ENCODE results near the gene ARHGEF4.
"Not testable (repeated sequence)": the region's sequence is repeated elsewhere in the genome, so short reads cannot be mapped to it uniquely, and the experiment has no call there.

The ARHGEF4 gene

DNA sequence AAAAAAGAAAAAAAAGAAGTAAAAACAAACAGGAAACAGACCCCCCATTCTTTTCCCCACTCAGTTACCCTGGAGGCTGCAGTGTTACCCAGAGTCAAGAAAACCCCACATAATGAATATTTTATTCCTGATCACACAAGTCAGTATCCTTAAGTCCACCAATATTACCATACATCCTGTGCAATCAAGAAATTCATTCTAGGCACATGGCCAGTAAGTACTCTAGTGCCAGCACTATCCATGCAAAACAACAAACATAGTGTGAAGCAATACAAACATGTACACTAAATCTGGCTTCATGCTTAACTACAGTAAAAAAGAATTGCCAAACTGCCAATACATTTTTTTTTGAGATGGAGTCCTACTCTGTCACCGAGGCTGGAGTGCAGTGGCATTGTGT is 145.0 kb downstream of the ARHGEF4 start:
- no peak for DNase-seq

DNA sequence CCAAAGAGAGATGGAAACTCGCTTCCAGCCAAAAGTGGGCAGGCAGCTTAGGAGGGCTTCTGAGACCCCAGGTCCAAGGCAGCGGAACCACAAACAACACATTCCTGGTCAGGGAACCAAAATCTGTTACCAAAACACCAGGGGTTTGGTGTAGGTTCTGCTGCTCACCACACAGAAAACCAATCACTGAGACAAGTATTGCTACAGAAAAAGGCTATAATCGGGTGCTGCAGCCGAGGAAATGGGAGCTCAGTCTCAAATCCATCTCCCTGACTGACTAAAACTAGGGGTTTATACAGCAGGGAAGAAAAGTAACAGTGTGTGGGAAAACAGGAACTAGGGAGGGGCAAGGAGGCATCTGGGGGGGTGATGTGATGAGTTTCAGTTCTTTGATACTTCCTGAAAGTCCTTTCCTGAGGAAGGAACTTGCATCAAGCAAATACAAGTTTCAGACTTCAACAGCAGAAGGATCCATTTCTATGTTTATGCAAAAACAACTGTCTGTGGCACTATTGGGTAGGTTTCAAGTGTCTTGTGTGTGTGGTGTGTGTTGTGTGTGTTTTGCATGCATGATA is 148.6 kb downstream of the ARHGEF4 start:
- no peak for DNase-seq

DNA sequence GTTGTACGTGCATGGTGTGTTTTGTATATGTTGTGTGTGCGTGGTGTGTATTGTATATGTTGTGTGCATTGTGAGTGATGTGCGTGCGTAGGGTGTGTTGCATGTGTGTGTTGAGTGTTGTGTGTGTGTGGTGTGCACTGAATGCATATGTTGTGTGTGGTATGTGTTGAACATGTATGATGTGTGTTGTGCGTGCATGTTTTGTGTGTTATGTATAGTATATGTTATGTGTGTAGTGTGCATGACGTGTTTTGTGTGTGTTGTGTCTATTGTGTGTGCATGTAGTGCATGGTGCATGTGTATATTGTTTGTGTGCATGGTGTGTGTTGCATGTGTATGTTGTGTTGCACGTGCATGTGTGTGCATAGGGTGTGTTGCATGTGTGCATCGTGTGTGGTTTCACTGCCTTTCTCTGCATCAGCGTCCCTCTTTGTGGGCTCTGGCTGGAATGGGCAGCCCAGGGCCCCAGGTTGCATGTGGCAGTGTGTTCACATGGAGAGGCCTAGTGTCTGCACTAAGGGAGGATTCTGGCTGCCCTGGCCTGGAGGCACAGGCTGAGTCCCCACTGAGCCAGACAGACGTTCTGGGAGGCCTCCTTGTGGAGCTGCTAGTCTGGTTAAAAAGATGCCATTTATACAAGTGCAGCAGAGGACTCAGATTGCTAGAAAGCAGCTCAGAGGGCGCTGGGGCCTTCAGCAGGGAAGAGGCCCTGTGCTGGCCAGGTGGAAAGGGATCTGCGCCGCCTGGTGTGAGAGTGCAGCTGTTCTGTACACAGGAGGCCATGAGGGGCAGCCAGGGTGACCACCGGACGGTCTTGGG is 149.3 kb downstream of the ARHGEF4 start:
- no peak for DNase-seq

DNA sequence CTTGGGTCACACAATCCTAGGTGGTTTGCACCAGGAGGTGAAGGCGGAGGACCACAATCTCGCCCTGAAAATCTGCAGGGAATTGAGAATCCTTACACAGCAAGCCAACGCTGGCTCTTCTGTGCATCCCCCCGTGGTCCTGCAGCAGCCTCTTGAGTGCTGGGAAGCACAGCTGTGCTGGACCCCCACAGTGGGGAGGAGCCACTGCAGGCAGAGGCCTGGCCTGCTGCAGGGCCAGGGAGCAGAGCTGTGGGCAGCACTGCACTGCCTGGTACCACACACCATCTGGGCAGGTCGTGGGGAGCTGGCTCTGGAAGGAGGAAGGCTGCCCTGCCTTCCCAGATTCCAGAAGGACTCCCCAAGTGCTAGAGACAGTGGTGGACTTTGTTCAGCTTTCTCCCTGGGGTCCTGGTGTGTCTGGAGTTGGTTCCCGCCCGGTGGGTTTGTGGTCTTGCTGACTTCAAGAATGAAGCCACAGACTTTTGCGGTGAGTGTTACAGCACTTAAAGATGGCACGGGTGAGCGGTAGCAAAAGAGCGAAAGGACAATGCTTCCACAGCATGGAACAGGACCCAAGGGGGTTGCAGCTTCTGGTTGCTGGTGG is 150.3 kb downstream of the ARHGEF4 start:
- no peak for DNase-seq

DNA sequence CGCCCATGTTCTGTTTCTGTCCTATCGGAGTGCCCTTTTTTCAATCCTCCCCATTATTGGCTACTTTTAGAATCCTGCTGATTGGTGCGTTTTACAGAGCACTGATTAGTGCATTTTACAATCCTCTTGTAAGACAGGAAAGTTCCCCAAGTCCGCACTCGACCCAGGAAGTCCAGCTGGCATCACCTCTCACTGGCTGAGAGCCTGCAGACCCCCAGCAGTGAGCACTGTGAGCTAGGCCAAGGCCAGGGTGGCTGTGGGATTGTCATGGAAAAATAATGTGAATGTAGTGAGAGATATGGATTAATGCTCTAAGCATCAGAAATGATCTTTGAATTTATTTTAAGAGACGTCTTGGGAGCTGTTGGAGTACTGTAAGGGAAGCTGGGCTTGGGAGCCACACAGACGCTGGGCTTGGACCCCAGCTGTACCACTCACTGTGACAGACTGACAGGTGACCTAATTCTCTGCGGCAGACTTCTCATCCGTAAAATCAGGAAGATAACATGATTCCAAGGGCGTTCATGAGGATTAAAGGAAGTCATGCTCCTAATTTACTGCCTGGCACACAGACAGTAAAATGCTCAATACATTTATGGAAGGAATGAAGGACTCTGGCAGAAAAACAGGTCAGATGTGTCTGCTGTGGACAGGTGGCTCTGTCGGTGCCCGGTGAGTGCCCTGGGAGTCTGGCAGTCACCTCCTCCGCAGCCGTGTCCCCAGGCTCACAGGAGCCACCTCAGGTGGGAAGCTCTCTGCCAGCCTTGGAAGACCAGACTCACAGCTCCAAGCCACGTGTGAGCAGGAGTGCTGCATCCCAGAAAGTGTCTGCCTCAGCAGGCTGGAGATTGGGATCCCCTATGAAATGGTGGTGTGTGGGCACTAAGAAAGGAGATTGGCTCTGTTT is 151.1 kb downstream of the ARHGEF4 start:
- no peak for DNase-seq

DNA sequence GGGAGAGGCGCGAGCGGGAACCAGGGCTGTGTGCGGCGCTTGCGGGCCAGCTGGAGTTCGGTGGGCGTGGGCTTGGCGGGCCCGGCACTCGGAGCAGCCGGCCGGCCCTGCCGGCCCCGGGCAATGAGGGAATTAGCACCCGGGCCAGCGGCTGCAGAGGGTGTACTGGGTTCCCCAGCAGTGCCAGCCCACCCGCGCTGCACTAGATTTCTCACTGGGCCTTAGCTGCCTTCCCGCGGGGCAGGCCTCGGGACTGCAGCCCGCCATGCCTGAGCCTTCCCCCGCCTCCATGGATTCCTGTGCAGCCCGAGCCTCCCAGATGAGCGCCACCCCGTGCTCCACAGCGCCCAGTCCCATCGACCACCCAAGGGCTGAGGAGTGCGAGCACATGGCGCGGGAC is 154.7 kb downstream of the ARHGEF4 start:
- DNase-seq: not testable (repeated sequence)

DNA sequence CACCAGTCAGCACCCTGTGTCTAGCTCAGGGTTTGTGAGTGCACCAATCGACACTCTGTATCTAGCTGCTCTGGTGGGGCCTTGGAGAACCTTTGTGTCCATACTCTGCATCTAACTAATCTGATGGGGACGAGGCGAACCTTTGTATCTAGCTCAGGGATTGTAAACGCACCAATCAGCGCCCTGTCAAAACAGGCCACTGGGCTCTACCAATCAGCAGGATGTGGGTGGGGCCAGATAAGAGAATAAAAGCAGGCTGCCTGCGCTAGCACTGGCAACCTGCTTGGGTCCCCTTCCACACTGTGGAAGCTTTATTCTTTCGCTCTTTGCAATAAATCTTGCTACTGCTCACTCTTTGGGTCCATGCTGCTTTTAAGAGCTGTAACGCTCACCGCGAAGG is 155.3 kb downstream of the ARHGEF4 start:
- DNase-seq: not testable (repeated sequence)

DNA sequence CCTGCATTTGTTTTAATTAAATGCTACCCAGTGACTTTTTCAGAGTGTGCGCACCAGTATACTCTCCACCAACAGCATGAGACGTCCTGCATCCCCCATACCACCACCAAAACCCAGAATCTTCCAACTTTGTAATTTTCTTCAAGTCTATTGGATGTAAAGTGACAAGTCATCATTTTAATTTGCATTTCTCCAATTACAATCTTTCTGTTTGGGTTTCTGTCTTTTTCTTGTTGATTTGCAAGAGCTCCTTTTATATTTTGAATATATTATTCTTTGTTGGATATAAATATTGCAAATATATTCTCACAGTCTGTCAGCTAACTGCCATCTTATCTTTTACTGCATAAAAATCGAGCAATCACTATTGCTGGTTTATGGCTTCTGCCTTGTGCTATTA is 160.0 kb downstream of the ARHGEF4 start:
- no peak for DNase-seq

DNA sequence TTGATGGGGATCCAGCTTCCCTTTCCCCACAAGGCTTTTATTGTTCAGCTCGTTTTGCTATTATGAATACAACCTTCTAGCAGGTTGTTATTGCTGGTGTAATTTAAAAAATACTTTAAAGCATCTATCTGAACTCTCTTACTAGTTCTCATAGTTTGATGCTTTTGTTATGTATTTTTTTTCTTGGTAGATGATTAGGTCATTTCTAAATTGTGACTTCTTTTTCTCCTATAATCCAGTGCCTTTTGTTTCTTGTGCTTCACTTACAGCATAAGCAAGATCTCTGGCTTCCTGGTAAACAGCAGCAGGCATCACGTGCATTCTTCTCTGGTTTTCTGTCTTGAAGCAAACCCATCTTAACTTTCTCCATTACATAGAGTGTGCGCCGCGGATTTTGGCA is 160.5 kb downstream of the ARHGEF4 start:
- DNase-seq: no peak

DNA sequence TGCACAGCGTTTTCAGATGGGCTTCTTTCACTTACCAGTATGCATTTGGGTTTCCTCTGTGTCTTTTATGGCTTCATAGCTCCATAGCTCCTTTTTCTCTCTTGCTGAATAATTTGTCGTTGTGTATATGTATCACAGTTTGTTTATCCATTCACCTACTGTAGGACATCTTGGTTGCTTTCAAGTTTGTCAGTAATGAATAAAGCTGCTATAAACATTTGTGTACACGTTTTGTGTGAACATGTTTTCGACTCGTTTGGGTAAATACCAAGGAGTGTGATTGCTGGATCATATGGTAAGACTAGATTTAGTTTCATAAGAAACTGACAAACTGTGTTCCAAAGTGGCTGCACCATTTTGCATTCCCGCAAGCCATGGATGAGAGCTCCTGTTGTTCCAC is 161.8 kb downstream of the ARHGEF4 start:
- no peak for DNase-seq

DNA sequence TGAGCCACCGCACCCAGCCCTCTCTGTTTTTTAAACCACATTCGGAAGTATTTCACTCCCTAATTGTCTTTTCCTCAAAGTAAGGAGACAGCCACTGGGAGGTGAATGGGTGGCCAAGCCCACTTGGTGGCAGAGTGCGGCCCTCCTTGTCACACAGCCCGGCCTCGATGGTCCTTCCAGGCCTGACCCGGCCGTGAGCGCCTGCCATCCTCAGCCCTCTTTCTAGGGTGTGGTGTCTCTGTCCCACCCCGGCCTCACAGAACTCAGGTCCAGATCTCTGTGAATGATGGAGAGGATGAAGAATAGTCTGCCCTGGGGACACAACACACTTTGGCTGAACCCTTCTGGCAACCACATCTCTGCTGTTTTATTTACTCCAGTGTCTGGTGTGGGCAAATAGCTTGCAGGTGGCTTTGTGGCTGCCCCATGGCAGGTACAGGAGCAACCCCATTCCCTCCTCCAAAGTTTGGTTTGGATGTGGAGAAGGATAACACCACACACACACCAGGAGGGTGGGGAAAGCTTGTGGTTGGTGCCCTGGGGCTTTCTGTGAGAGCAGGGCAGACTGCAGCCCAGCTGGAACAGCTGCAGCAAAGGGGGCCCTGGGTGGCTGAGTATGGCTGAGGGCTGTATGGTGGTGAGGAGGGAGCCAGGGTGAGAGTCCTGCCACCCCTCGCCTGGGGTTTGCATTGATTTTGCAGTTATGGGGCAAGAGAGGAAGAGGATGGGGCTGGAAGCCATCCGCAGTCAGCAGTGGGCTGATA is 167.9 kb downstream of the ARHGEF4 start:
- no peak for DNase-seq

DNA sequence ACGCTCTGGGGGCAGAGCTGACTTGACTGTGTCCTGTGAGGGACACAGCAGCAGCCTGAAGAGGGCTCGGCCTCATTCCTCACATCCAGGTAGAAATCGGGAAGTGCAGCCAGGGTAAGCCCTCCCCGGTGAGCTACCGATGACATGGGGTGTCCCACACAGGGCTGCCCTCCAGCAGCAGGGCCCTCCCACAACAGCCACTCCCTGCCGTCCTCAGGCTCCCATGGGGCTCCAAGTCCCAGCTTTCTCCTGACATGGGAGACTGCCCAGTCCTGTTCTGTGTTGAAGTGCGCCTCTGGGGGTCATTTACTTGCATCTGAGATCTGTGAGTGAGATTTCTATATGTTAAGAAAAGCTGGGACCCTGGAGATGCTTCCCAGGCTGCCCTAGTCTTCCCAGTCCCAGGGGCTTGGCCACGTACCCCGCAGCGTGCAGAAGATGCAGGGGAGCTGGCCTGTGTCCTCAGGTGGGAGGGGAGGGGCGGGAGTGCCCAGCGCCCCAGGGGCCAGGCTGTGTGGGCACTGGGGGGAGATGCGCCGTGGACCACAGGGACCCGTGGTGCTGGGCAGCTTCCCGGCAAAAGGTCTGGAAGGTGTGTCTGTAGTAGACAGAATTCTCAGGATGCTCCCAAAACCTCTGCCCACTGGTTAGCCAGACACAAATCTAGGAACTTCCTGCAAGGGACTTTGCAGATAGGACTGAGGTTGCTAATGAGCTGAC is 168.7 kb downstream of the ARHGEF4 start:
- no peak for DNase-seq

DNA sequence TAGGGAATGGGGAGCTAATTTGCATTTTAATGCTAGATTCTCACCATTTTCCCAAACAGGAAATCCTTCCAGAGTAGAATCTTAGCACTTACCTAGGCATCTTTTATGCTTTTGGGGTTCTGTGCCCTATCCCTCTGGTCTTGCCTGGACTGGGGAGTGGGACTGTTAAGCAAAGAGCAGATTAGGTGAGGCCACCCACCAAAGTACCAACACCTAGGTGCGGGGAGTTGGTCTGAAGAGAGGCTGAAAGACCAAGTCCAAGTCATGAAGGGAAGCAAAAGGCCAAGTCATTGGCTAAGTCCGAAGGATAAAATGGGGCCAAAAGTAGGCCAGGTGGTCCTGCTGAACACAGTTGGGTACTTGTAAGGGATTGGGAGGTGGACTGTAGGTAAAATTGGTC is 169.8 kb downstream of the ARHGEF4 start:
- no peak for DNase-seq

DNA sequence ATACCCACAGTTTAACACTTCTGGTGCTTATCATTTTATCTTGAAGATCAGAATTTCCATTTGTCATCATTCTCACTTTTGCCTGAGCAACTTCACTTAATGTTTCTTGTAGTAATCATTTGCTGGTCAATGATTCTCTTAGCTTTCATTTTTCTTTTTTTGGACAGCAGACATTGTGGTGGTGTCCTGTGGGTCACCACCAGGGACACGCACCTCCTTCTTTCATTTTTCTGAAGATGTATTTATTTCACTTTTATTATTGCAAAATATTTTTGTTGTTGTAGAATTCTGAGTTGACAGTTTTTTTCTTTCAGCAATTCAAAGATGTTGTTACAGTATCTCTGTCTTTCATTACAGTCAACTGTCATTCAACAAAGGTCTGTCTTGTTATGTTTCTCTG is 172.3 kb downstream of the ARHGEF4 start:
- DNase-seq: no peak

DNA sequence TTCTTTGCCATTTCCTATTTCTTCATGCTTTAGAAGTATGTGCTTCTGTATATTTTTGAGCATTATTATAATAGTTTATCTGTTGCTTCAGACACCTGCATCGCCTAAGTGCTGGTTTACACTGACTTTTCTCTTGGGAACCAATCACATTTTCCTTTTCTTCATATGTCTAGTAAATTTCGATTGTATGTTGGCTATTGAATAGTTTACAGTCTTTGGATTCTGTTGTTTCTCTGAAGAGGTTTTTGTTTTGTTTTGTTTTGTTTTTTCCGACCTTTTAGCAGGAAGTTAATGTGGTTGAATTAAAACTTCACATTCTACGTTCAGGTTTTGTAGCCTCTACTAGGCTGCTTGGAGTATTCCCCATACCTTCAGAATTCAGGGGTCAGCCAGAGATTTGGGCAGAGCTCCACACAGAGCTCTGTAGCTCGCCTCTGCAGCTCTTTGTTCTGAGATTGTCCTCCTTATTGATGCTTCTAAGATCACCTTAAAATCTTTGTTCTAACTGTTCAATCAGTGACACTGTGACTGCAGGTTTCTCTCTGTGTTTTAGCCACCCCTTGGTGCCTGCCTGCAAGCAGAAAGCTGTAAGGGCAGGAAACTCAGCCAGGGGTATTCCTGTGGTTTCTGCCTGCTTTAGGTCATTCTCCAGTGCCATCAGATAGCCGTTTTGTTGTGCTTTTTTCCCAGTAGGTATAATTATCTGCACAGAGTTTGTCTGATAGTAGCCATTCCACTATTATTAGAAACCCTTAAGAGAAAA is 173.2 kb downstream of the ARHGEF4 start:
- DNase-seq: no peak

DNA sequence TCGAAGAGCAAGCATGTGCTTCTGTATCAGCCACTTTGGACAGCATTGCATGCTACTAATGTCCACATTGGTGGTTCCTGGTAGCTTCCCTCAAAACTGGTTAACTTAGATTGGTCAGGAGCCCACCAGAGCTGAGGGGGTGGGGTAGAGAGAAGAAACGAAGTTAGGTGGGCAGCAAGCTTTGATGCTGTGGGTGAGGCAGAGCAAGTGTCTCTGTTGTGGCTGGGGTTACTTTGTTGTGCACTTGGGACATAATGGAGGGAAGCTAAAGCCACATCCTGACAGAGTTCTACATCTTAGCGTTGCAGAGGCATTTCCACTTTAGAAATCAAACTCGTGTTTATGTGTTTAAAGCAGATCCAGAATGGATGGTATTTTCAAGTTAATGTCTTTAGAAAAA is 173.9 kb downstream of the ARHGEF4 start:
- DNase-seq: no peak

DNA sequence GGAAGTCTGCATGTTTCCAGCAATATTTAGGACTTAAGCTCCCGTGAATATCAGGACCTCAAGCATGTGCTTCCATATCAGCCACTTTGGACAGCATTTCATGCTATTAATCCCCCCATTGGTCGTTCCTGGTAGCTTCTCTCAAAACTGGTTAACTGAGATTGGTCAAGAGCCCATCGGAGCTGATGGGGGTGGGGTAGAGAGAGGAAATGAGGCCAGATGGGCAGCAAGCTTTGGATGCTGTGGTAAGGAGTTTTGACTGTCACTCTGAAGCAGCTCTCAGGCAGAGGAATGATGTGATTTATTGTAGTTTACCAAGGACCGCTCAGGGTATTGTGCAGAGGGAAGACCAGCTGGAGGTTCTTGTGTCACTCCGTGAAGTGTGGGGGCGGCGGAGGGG is 174.8 kb downstream of the ARHGEF4 start:
- no peak for DNase-seq

DNA sequence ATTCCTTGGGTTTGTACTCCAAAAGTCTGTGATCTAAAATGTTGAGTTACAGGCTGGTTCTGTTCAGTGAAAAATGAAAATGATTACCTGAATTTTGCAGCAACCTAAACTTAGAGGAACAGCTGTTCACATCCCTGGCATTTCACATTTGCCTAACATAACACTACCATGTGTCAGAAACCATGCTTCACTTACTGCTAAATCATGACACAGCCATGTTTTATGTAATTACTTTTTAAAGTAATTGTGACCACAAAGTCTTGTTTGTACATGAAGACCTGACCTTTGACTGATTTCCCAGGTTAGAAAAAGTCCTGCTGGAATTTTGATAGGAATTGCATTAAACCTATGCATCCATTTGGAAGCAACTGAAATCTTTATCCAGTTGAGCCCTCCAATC is 177.4 kb downstream of the ARHGEF4 start:
- DNase-seq: no peak

DNA sequence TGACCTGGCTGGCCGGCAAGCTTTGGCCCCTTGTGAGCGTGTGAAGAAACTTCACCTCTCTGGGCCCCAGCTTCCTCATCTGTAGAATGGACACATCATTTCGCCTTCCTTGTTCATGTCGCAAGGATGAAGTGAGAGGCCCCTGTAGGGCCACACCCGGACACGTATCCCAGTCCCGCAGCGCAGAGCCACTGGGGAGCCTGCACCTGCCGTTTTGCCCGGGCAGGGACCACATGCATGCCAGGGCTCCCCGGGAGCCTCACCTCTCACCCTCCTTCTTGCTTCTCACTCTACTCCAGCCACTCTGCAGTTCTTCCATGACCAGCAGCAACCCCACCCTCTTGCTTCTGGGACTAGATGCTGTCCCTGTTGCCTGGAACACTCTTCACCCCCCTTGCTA is 179.1 kb downstream of the ARHGEF4 start:
- no peak for DNase-seq

DNA sequence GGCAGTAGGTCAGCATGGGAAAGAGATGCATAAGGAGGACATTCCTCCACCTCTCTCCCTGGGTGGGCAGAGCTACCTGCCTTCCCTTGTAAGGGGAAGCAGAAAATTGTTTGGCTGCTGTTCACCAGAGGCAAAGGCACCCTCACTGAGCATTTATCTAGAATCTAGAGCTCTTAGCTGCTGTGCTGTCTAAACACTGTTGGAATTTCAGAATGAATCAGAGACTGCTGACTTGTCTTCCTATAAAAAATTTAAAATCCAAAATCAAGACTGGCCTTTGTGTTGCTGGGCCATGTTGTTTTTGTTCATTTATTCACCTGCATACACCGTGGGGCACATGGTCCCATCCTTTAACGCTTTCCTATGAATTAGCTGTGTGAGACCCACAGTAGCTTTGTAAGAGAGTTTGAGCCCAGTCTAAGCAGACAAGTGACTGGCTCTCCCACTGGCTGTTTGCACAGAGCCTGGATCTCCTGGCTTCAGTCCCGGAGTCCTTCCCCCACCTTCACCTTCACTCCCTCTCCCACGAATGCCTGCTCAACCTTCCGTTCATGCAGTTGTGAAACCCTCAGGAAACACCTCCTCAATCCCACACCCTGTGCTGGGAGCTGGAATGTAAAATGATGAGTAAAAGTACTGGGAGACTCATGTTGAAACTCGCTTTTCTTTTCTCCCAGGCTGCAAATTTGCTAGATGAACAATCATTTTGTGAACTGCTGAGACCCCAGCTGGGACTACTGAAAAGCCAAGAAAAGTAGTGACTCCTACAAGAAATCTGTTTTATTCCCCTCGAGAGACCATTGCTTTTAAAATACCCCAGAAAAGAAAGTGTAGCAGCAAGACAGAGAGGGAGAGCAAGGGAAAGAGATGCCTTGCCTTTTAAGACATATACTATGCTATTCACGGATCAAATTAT is 180.4 kb downstream of the ARHGEF4 start:
- no peak for DNase-seq

All from islet precursor cell (in vitro differentiated cells).